Mesendoderm (in vitro differentiated cells): Measurements from ENCODE around the gene MARCKS.

Experiments used
- DNase-seq: peaks from one replicate; pipeline ENCODE4 v3.0.0; 2013
- H2AK5ac ChIP-seq: 2 replicates; pipeline ENCODE4 v1.6.1; 2013; ENCODE audit warnings: low read length, inconsistent platforms
- H2BK120ac ChIP-seq: 2 replicates; pipeline ENCODE4 v1.6.1; 2013; ENCODE audit warnings: low read depth, mild to moderate bottlenecking, low read length, moderate library complexity, mixed read lengths
- H2BK15ac ChIP-seq: replicated peaks from 2 replicates; pipeline ENCODE4 v1.6.1; 2013; ENCODE audit warnings: low read depth, mild to moderate bottlenecking, moderate library complexity
- H2BK5ac ChIP-seq: 2 replicates; pipeline ENCODE4 v1.6.1; 2013; ENCODE audit warnings: low read length, inconsistent platforms
- H3K18ac ChIP-seq: 2 replicates; pipeline ENCODE4 v1.6.1; 2013; ENCODE audit warnings: mild to moderate bottlenecking, low read length, mixed read lengths
- H3K23ac ChIP-seq: one replicate; pipeline ENCODE4 v1.6.1; 2013; ENCODE audit warnings: low read length
- H3K27ac ChIP-seq: 2 replicates; pipeline ENCODE4 v1.5.1; 2013; ENCODE audit warnings: low read depth, mild to moderate bottlenecking, inconsistent platforms, low read length, moderate library complexity
- H3K27me3 ChIP-seq: 2 replicates; pipeline ENCODE4 v1.6.1; 2013; ENCODE audit warnings: low read length, control low read depth, mild to moderate bottlenecking, inconsistent platforms; ENCODE audit not compliant: insufficient read depth, poor library complexity
- H3K36me3 ChIP-seq: 2 replicates; pipeline ENCODE4 v1.6.1; 2013; ENCODE audit warnings: low read length, inconsistent platforms; ENCODE audit not compliant: control insufficient read depth, insufficient read depth
- H3K4ac ChIP-seq: one replicate; pipeline ENCODE4 v1.6.1; 2013; ENCODE audit warnings: low read depth, mild to moderate bottlenecking, low read length, moderate library complexity
- H3K4me1 ChIP-seq: 2 replicates; pipeline ENCODE4 v1.6.1; 2013; ENCODE audit warnings: low read depth, low read length, inconsistent platforms; ENCODE audit not compliant: control insufficient read depth
- H3K4me2 ChIP-seq: 2 replicates; pipeline ENCODE4 v1.6.1; 2013; ENCODE audit warnings: low read length
- H3K4me3 ChIP-seq: 2 replicates; pipeline ENCODE4 v1.5.1; 2013; ENCODE audit warnings: mild to moderate bottlenecking, low read length
- H3K56ac ChIP-seq: one replicate; pipeline ENCODE4 v1.6.1; 2013; ENCODE audit warnings: low read length
- H3K79me1 ChIP-seq: 2 replicates; pipeline ENCODE4 v1.6.1; 2013; ENCODE audit warnings: low read length, inconsistent platforms
- H3K79me2 ChIP-seq: 2 replicates; pipeline ENCODE4 v1.6.1; 2013; ENCODE audit warnings: mild to moderate bottlenecking, low read length; ENCODE audit not compliant: control insufficient read depth, insufficient read depth
- H3K9ac ChIP-seq: 2 replicates; pipeline ENCODE4 v1.6.1; 2013; ENCODE audit warnings: low read length, inconsistent platforms
- H4K5ac ChIP-seq: one replicate; pipeline ENCODE4 v1.6.1; 2013; ENCODE audit warnings: low read length
- H4K8ac ChIP-seq: one replicate; pipeline ENCODE4 v1.6.1; 2013; ENCODE audit warnings: low read depth, mild to moderate bottlenecking, control low read depth, low read length, moderate library complexity
- WGBS: extraction: QIAGEN DNeasy Blood & Tissue Kit; methylation state at CpG from one replicate; pipeline ENCODE4 v1.1.7; 2013; ENCODE audit warnings: low lambda C conversion rate, missing lambda C conversion rate; ENCODE audit not compliant: insufficient coverage; ENCODE audit errors: extremely low coverage; 5-methylcytosine and 5-hydroxymethylcytosine counted together

The MARCKS gene

DNA sequence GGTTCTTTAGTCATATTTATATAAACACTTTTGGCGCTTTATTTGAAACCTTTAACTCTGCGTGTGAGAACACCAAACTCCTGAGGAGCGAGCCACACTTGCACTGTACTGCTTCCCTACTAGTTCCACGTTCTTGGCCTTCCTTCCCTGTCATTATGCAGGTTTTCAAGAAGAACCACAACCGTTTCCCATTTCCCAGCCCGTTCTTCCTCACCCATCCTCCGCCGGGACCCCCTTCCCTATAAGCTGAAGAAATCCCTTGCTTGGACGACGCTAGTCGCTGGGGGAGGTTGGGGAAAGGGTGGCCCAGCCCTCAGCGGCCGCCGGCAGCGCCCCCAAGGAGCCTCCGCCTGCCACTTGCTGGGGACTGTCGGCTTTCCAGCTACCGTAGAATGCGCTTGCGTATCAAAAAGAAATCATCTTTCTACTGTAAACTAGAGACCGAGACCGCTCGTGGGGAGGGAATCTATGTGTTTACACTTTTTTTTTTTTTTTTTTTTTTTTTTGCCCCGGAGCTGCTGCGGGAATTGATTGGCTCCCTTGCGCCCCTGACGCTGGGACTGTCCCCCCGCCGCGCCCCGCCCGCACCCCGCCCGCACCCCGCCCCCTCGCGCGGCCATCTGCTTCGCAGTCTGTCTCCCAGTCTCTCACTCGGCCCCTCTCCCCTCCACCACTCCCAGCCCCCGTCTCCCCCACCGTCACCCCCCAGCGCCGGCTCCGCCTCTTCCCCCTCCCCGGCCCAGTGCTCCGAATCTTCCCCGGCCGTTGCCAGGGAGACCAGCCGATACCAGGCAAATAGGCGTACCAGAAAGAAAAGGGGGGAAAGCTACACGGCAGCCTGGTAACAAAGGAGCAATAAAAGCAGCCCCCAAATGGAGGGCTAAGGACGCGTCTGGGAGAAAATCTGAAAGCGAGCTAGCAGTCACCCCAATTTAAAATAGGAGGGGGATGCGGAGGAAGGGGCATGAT is 2.3 kb upstream of the MARCKS start:
- peak overlapping the region; percentile 78 for H3K4me2 ChIP-seq
- H3K9ac ChIP-seq: peak overlapping the region; percentile 67
- WGBS: no CpG with 5 or more reads among the region's 56 CpGs
- H3K79me1 ChIP-seq: no peaks in the 10 kb centered on the region
- no peaks in the 10 kb centered on the region for H3K4me1 ChIP-seq
- peak overlapping the region; percentile 69 for H3K56ac ChIP-seq
- peaks cover 3% of the 10 kb centered on the region for H3K27me3 ChIP-seq
- H4K8ac ChIP-seq: no peak overlapping the region
- no peak overlapping the region for H2BK120ac ChIP-seq
- H4K5ac ChIP-seq: no peak overlapping the region
- no peak overlapping the region for H3K4ac ChIP-seq
- H3K23ac ChIP-seq: no peak overlapping the region
- H3K36me3 ChIP-seq: no peaks in the 10 kb centered on the region
- H2BK5ac ChIP-seq: no peak overlapping the region
- no peak overlapping the region for H3K27ac ChIP-seq
- H2BK15ac ChIP-seq: peak overlapping the region; percentile 14
- peak; percentile 89 for DNase-seq
- H3K4me3 ChIP-seq: peak overlapping the region; percentile 42
- no peak overlapping the region for H2AK5ac ChIP-seq
- H3K79me2 ChIP-seq: peaks cover 21% of the 10 kb centered on the region
- peak overlapping the region; percentile 8 for H3K18ac ChIP-seq

- Histone ChIP-seq H2BK120ac (no peak overlapping the region), H3K9ac (peak overlapping the region; percentile 67), H4K5ac (no peak overlapping the region), H3K36me3 (no peaks in the 10 kb centered on the region), H2BK5ac (no peak overlapping the region), H3K79me1 (no peaks in the 10 kb centered on the region), H3K23ac (no peak overlapping the region), H3K4ac (no peak overlapping the region), H3K4me1 (no peaks in the 10 kb centered on the region), H4K8ac (no peak overlapping the region), H3K27me3 (peaks cover 3% of the 10 kb centered on the region), H3K4me2 (peak overlapping the region; percentile 78), H2BK15ac (peak overlapping the region; percentile 14), H3K4me3 (peak overlapping the region; percentile 45), H3K27ac (no peak overlapping the region), H3K79me2 (peaks cover 29% of the 10 kb centered on the region), H2AK5ac (no peak overlapping the region), H3K56ac (peak overlapping the region; percentile 69), H3K18ac (peak overlapping the region; percentile 8)
- peak; percentile 63 for DNase-seq
- no CpG with 5 or more reads among the region's 27 CpGs for WGBS
Observed at GRCh38 chr6:113855500-113856374, 1.4 kb upstream of the MARCKS start.

- H3K4me3 ChIP-seq: peak overlapping the region; percentile 45
- H3K4me2 ChIP-seq: peak overlapping the region; percentile 78
- no peak overlapping the region for H3K23ac ChIP-seq
- no peak overlapping the region for H4K5ac ChIP-seq
- no CpG with 5 or more reads among the region's 10 CpGs for WGBS
- no peak overlapping the region for H4K8ac ChIP-seq
- H3K18ac ChIP-seq: no peak overlapping the region
- H2AK5ac ChIP-seq: no peak overlapping the region
- no peak overlapping the region for H2BK5ac ChIP-seq
- H3K27ac ChIP-seq: no peak overlapping the region
- H3K4me1 ChIP-seq: no peaks in the 10 kb centered on the region
- no peak overlapping the region for H3K4ac ChIP-seq
- peaks cover 30% of the 10 kb centered on the region for H3K79me2 ChIP-seq
- no peak overlapping the region for H2BK15ac ChIP-seq
- no peaks in the 10 kb centered on the region for H3K79me1 ChIP-seq
- peak overlapping the region; percentile 67 for H3K9ac ChIP-seq
- H3K27me3 ChIP-seq: peaks cover 3% of the 10 kb centered on the region
- H2BK120ac ChIP-seq: no peak overlapping the region
- peak overlapping the region; percentile 69 for H3K56ac ChIP-seq
- H3K36me3 ChIP-seq: no peaks in the 10 kb centered on the region
- peak; percentile 32 for DNase-seq
Observed at GRCh38 chr6:113856375-113856624, 845 bp upstream of the MARCKS start.

DNA sequence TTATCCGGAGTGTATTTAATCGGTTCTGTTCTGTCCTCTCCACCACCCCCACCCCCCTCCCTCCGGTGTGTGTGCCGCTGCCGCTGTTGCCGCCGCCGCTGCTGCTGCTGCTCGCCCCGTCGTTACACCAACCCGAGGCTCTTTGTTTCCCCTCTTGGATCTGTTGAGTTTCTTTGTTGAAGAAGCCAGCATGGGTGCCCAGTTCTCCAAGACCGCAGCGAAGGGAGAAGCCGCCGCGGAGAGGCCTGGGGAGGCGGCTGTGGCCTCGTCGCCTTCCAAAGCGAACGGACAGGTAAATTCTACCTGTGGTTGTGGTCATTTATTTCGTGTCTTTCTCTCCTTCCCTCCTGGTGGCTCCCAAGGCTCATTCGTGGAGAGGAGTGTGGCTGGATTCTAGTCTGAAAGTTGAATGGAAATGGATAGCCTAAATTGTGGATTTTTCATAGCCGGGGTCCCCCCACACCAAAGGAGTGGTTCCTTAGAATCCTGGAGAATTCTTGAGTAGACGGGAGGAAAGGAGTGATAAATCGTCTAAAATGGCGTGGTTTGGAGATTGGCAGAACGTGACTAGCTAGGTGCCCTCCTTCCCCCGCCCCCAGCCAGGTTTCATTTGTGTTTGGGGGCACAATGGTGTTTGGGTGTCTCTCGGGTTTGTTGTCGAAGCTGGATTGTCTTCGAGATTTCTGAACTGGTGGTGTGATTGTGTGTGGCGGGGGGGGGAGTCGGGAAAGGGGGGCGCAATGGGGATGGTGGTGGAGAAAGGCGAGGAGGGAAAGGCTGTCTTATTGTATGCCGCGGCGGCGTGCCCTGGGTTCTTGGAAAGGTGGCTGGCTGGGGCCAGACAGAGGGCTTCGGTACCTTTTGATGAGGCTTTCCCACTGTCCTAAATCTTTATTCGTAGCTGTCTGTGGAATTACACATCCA is 673 bp downstream of the MARCKS start:
- H4K8ac ChIP-seq: no peak overlapping the region
- peak overlapping the region; percentile 85 for H3K23ac ChIP-seq
- peak overlapping the region; percentile 98 for H3K56ac ChIP-seq
- H3K4me3 ChIP-seq: peak overlapping the region; percentile 100
- H3K4me1 ChIP-seq: no peaks in the 10 kb centered on the region
- no peaks in the 10 kb centered on the region for H3K36me3 ChIP-seq
- H3K4ac ChIP-seq: peak overlapping the region; percentile 100
- peaks cover 30% of the 10 kb centered on the region for H3K79me2 ChIP-seq
- H2BK5ac ChIP-seq: peak overlapping the region; percentile 93
- H2BK15ac ChIP-seq: no peak overlapping the region
- peak overlapping the region; percentile 100 for H3K18ac ChIP-seq
- H3K4me2 ChIP-seq: peak overlapping the region; percentile 40
- H3K9ac ChIP-seq: peak overlapping the region; percentile 100
- H3K27me3 ChIP-seq: peaks cover 2% of the 10 kb centered on the region
- no peaks in the 10 kb centered on the region for H3K79me1 ChIP-seq
- no peak overlapping the region for H4K5ac ChIP-seq
- H3K27ac ChIP-seq: peak overlapping the region; percentile 88
- peak; percentile 64 for DNase-seq
- WGBS: no CpG with 5 or more reads among the region's 43 CpGs
- peak overlapping the region; percentile 95 for H2AK5ac ChIP-seq
- peak overlapping the region; percentile 74 for H2BK120ac ChIP-seq
